Effector memory CD8-positive, alpha-beta T cell (primary cell): ENCODE results near the gene LRP11.
"Not testable (repeated sequence)": the region's sequence is repeated elsewhere in the genome, so short reads cannot be mapped to it uniquely, and the experiment has no call there.

ENCODE experiments used
- ATAC-seq: fragments of 150-1000 bp; cut with Tn5 transposase; replicated peaks from 2 replicates; pipeline ENCODE4 v1.10.0; 2021; ENCODE audit warnings: mild to moderate bottlenecking, moderate library complexity
- DNase-seq, 3 experiments: peaks; one replicate each; pipeline ENCODE4 v3.0.0; 2021
- H3K27ac Mint-ChIP-seq, 2 donors: one replicate each; pipeline ENCODE4 v1.8.0; 2022; ENCODE audit warnings: mild to moderate bottlenecking in 2 of 2, mixed read lengths in 2 of 2, moderate library complexity in 2 of 2
- H3K27me3 Mint-ChIP-seq, 2 donors: one replicate each; pipeline ENCODE4 v1.8.0; 2022; ENCODE audit warnings: mixed read lengths in 2 of 2
- H3K36me3 Mint-ChIP-seq: one replicate; pipeline ENCODE4 v1.8.0; 2022; ENCODE audit warnings: mild to moderate bottlenecking, moderate library complexity, mixed read lengths; ENCODE audit not compliant: insufficient read depth
- H3K4me1 Mint-ChIP-seq, 2 donors: one replicate each; pipeline ENCODE4 v1.8.0; 2022; ENCODE audit warnings: low read depth in 2 of 2, mixed read lengths in 2 of 2
- H3K4me3 Mint-ChIP-seq, 2 donors: one replicate each; pipeline ENCODE4 v1.8.0; 2022; ENCODE audit warnings: mild to moderate bottlenecking in 2 of 2, mixed read lengths in 2 of 2, moderate library complexity in 2 of 2
- H3K9me3 Mint-ChIP-seq, 2 donors: one replicate each; pipeline ENCODE4 v1.8.0; 2022; ENCODE audit warnings: mixed read lengths in 2 of 2
- total RNA-seq, 9 experiments: gene quantifications; one replicate each; lab custom pipeline; 2026; lab: John Stamatoyannopoulos, UW

LRP11 gene, protein sequence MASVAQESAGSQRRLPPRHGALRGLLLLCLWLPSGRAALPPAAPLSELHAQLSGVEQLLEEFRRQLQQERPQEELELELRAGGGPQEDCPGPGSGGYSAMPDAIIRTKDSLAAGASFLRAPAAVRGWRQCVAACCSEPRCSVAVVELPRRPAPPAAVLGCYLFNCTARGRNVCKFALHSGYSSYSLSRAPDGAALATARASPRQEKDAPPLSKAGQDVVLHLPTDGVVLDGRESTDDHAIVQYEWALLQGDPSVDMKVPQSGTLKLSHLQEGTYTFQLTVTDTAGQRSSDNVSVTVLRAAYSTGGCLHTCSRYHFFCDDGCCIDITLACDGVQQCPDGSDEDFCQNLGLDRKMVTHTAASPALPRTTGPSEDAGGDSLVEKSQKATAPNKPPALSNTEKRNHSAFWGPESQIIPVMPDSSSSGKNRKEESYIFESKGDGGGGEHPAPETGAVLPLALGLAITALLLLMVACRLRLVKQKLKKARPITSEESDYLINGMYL
- 0 to 0.85 (median 0.73) reads per million in 9 experiments for total RNA-seq

DNA sequence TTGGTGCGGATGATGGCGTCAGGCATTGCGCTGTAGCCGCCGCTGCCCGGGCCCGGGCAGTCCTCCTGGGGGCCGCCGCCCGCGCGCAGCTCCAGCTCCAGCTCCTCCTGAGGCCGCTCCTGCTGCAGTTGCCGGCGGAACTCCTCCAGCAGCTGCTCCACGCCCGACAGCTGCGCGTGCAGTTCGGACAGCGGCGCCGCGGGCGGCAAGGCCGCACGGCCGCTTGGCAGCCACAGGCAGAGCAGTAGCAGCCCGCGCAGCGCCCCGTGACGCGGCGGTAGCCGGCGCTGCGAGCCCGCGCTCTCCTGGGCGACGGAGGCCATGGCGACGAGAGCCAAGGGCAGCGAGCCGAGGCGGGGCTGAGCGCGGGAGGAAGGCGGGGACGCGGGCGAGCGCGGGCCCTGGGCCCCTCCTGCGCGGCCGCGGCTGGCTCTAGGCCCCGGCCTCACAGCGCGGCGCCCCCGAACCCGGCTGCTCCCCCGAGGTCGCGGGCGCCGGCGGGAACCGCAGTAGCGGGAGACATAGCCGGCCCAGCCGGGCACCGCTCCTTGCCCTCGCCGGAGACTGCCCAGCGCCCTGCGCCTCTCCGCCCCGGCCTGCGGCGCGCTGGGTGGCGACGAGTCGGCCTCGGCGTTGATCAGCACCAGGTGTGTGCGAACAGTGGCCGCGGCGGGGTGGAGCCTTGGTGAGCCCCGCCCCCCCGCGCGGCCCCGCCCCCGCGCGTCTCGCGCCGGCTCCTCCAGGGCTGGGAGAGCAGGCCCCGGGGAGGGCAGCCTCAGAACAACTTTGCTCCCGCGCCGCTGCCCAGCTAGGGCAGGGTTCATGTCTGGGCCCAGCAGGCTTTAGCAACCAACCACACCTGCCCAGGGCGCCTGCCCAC is at the start of gene LRP11:
Gene LRP11 (minus strand): TSS at position 662 of the 880 bp plus-strand sequence. CDS start 339 bp downstream, at position 323.
- peak; percentile 65 to 76 (median 73) for DNase-seq
- peaks cover 2 to 7% of the 10 kb centered on the region in 2 donors for H3K4me1 Mint-ChIP-seq
- no peaks in the 10 kb centered on the region for H3K36me3 Mint-ChIP-seq
- H3K9me3 Mint-ChIP-seq, result no peaks in the 10 kb centered on the region
- ATAC-seq, result peak; percentile 84
- H3K4me3 Mint-ChIP-seq, result peak within 1 kb of the TSS; percentile 59 to 83
- H3K27ac Mint-ChIP-seq, result peak within 1 kb of the TSS in 1 of 2 donors; percentile 35
- peaks cover 8 to 39% of the 10 kb centered on the region in 2 donors for H3K27me3 Mint-ChIP-seq

DNA sequence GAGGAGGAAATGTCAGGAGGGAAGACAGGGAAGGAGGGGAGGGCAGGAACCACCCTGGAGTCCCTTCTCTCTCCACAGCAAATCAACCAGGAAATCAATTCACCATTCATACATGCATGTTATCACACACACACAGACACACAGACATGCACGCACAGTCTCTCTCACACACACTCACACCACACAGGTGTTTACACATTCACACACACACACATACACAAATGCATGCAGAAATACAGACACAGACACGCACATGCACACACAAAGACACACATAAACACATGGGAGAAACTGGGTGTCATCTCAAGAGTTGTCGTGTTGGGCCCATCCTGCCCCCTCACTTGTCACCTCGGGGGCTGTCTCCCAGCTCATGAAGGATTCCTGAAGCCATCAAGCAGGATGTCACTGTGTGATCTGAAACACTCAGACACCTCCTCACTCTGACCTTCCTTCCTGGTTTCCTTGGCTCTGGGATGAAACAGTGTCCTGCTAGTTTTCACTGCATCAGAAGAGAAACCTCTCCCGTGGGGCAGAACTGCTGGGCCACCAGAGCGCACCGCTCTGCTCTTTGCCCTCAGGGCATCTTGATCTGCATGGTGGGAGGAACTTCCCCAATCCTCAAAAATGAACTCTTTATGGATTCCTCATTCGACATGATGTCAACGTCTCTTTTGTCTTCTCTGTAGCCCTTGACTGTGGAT is 49.5 kb upstream of the LRP11 start:
- DNase-seq, result no peak
- no peaks in the 10 kb centered on the region for H3K4me1 Mint-ChIP-seq

DNA sequence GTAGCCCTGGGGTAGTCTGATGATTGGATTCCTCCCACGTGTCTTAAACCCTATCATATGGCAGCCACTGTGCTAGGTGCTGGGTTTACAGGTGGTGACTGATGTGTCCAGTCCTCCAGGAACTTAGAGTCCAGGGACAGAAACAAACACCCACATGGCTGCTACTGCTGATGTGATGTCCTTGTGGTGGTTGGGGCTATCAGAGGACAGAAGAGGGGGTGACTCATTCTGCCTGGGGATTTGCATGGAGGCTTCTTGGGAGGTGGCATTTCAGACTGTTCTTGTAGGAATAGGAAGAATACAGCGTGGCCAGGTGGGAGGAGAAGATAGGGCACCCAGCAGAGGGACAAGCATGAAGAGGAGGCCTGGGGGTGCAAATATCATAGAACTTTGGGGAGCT is 48.9 kb upstream of the LRP11 start:
- Mint-ChIP-seq H3K27ac (no peak overlapping the region), H3K36me3 (no peaks in the 10 kb centered on the region), H3K9me3 (peaks cover under 1 to 3% of the 10 kb centered on the region in 2 donors), H3K4me1 (no peaks in the 10 kb centered on the region), H3K27me3 (peaks cover 32 to 51% of the 10 kb centered on the region in 2 donors), H3K4me3 (no peak overlapping the region)
- ATAC-seq, result no peak
- no peak for DNase-seq

More for the DNA sequence above, 49.5 kb upstream of the LRP11 start:
- Mint-ChIP-seq H3K4me3 (no peak overlapping the region), H3K27ac (no peak overlapping the region), H3K36me3 (peaks cover 2% of the 10 kb centered on the region), H3K9me3 (no peaks in the 10 kb centered on the region), H3K27me3 (peaks cover 38 to 57% of the 10 kb centered on the region in 2 donors)
- no peak for ATAC-seq

DNA sequence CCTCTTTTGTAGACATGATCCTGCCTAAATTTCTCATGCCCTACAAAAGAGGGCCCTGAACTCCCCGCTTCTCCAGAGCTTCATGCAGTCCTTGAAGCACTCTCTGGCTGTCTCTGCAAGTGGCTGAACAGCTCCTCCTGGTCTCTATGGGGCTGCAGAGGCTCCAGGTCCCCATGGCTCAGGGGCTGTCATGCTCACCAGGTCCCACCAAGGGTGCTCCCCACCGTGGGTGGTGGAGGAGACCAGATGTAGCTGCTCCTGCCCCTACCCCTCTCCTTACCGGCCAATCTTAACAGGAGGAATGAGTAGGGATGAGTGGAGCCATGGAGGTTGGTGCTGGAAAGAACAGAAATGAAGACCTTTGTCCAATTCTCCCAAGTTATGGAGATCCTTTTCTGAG is 48.5 kb upstream of the LRP11 start:
- not testable (repeated sequence) for ATAC-seq, H3K27ac Mint-ChIP-seq, H3K4me1 Mint-ChIP-seq, H3K36me3 Mint-ChIP-seq, DNase-seq, H3K9me3 Mint-ChIP-seq, H3K4me3 Mint-ChIP-seq
- H3K27me3 Mint-ChIP-seq, result peaks cover 32 to 47% of the 10 kb centered on the region in 2 donors

DNA sequence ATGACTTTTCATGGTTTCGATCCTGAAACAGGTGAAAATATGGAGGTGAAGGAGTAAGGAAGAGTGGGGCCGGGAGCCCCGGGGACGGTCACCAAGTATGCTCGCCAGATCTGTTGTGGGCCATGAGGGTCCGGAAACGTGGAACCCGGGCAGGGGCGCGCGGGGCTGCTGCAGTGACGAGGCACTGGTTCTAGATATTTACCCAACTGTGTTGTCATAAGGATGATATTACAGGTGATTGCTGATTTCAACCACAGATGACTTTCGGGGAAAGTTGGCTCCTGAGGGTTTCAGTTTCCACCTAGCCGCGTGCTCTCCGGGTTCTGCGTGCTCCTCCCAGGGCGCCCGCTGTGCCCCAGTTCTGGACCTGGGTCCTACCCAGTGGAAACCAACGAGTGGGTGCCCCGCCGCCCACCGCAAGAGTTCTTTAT is 46.6 kb upstream of the LRP11 start:
- H3K36me3 Mint-ChIP-seq, result no peaks in the 10 kb centered on the region
- no peak for ATAC-seq
- peaks cover 3 to 7% of the 10 kb centered on the region in 2 donors for H3K9me3 Mint-ChIP-seq
- no peak for DNase-seq
- H3K4me1 Mint-ChIP-seq, result no peaks in the 10 kb centered on the region
- H3K4me3 Mint-ChIP-seq, result no peak overlapping the region
- H3K27ac Mint-ChIP-seq, result no peak overlapping the region
- peaks cover 32 to 46% of the 10 kb centered on the region in 2 donors for H3K27me3 Mint-ChIP-seq

DNA sequence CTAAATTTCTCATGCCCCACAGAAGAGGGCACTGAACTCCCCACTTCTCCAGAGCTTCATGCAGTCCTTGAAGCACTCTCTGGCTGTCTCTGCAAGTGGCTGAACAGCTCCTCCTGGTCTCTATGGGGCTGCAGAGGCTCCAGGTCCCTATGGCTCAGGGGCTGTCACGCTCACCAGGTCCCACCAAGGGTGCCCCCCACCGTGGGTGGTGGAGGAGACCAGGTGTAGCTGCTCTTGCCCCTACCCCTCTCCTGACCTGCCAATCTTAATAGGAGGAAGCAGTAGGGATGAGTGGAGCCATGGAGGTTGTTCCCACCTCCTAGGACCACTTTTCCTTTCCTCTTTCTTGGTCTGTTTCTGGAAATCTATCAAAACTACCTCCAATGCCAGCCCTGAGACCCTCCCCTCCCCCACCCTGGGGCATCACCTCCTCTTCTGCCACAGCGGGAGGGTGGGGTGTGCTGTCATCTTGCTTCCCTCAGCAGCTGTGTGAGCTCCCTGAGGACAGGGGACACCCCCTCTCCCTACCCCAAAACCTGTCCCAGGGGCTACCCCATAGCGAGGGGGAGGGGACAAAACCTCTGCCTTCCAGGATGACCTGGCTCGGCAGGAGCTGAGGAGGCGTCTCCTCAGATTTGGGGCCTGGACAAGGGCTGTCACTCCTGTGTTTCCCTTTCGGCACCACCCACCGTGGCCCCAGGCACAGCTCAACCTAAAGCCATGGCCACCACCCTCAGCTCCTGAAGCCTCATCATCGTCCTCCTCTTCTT is 45.7 kb upstream of the LRP11 start:
- Mint-ChIP-seq H3K4me3 (no peak overlapping the region), H3K27me3 (peaks cover 36 to 54% of the 10 kb centered on the region in 2 donors), H3K27ac (no peak overlapping the region), H3K36me3 (no peaks in the 10 kb centered on the region), H3K4me1 (no peaks in the 10 kb centered on the region), H3K9me3 (peaks cover 3 to 7% of the 10 kb centered on the region in 2 donors)
- ATAC-seq (no peak), DNase-seq (no peak)

DNA sequence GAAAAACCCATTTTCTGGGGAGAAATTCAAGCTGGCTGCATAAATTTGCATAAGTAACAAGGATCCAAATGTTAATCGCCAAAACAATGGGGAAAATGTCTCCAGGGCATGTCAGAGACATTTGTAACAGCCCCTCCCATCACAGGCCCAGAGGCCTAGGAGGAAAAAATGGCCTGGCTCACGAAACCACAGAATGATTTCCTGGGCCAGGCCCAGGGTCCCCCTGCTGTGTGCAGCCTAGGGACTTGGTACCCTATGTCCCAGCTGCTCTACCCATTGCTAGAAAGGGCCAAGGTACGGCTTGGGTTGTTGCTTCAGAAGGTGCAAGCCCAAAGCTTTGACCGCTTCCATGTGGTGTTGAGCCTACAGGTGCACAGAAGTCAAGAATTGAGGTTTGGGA is 44.3 kb upstream of the LRP11 start:
- not testable (repeated sequence) for H3K36me3 Mint-ChIP-seq, H3K4me3 Mint-ChIP-seq, H3K27ac Mint-ChIP-seq, H3K4me1 Mint-ChIP-seq, H3K9me3 Mint-ChIP-seq, DNase-seq, ATAC-seq
- peaks cover 33 to 55% of the 10 kb centered on the region in 2 donors for H3K27me3 Mint-ChIP-seq

DNA sequence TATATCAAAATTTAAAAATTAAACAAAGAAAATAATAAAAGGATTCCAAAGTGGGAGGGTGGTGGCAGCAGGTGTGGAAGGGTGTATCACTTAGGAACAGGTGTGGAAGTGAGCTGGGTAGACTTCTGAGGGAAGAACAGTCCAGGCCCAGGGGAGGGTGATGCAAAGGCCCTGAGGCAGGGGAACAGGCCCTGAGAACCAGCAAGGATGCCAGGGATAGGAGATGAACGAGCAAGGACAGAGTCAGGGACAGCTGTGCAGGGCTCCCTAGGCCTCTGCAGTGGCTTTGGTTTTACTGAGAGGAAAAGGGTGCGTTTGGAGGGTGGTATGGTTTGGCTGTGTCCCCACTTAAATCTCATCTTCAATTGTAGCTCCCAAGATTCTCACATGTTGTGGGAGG is 43.2 kb upstream of the LRP11 start:
- Mint-ChIP-seq H3K4me1 (no peaks in the 10 kb centered on the region), H3K36me3 (no peaks in the 10 kb centered on the region), H3K27me3 (peaks cover 29 to 49% of the 10 kb centered on the region in 2 donors), H3K27ac (no peak overlapping the region), H3K4me3 (no peak overlapping the region), H3K9me3 (peaks cover 3 to 7% of the 10 kb centered on the region in 2 donors)
- DNase-seq, result no peak
- no peak for ATAC-seq

DNA sequence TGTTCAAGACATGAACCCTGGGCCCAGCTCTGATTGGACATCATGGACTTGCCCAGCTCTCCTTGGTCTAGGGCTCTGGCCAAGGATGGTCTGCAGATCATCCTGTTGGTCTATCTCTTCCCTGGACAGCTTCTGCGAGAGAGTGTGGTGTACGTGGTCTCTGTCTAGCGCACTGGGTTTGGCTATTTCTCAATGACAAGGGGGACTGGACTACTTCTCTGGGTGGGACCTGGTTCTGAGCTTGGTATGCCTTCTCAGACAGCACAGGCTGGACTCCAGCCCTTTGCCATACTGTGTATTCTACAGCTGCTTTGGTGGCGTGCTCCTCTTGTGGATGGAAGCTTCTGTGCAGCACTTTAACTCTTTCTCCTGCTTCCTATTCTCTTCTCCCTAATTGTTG is 42.2 kb upstream of the LRP11 start:
- H3K4me3 Mint-ChIP-seq, result no peak overlapping the region
- DNase-seq (no peak), ATAC-seq (no peak)
- peaks cover 3 to 7% of the 10 kb centered on the region in 2 donors for H3K9me3 Mint-ChIP-seq
- H3K36me3 Mint-ChIP-seq, result no peaks in the 10 kb centered on the region
- no peak overlapping the region for H3K27ac Mint-ChIP-seq
- peaks cover 31 to 52% of the 10 kb centered on the region in 2 donors for H3K27me3 Mint-ChIP-seq
- no peaks in the 10 kb centered on the region for H3K4me1 Mint-ChIP-seq

DNA sequence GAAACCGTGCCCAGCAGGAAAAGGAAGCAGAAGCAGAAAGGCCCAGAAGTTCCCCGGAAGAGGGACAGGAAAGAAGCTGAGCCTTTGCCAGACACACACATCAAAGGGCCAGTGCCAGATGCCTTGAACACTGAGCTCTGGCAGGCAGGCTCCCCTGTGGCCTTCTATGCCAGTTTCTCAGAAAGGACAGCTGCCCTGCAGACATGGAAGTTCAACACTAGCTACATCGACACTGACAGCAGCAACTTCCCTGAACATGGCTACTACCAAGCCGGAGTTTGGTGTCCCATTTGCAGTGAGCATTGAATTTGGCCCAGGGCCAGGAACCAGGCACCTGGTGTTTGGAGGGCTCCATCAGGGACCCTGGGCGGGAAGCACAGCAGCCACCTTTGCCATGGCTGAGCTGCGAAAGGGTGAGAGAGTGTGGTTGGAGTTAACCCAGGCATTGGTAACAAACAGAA is 41.8 kb upstream of the LRP11 start:
- peaks cover 3 to 7% of the 10 kb centered on the region in 2 donors for H3K9me3 Mint-ChIP-seq
- no peaks in the 10 kb centered on the region for H3K36me3 Mint-ChIP-seq
- DNase-seq (no peak), ATAC-seq (no peak)
- H3K27ac Mint-ChIP-seq, result no peak overlapping the region
- peaks cover 26 to 50% of the 10 kb centered on the region in 2 donors for H3K27me3 Mint-ChIP-seq
- H3K4me1 Mint-ChIP-seq, result no peaks in the 10 kb centered on the region
- no peak overlapping the region for H3K4me3 Mint-ChIP-seq

DNA sequence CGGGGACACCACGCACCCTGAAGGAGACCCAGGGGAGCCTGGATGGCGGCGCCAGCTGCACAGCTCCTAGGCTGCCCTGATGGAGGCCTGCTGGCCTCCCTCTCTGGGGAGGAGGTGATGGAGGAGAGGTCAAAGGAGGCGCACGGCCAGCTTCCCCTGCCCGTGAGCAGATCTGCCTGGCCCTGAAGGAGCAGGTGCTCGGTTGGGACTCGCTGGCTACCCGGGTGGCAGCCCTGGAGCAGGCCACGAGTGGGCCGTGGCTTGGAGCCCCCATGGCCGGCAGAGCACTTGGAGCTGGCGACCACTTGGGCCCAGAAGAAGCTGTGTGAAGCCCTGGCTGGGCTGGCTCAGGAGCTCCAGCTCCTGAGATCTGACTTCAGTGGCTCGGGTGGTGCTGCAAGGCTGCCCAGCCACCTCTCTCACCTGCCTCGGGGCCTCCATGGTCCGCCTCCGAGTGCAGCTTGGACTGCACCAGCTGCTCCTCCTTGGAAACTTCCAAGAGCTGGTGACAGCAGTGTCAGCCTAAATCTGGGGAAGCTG is 41.3 kb upstream of the LRP11 start:
- DNase-seq (no peak), ATAC-seq (no peak)
- Mint-ChIP-seq H3K36me3 (no peaks in the 10 kb centered on the region), H3K4me3 (no peak overlapping the region), H3K4me1 (no peaks in the 10 kb centered on the region), H3K9me3 (peaks cover 3 to 7% of the 10 kb centered on the region in 2 donors), H3K27ac (no peak overlapping the region), H3K27me3 (peaks cover 21 to 45% of the 10 kb centered on the region in 2 donors)
